HepG2 (cell line): ENCODE data around the gene PPP4R4. TPM values are rescaled to one million over a fixed set of nuclear protein-coding genes. Genes with fewer than 3 reads are reported as not detected.

ENCODE experiments used
- ATAC-seq: fragments of 200-7000 bp; cut with Tn5 transposase; 3 replicates; pipeline ENCODE4 v1.9.1; 2020; ENCODE audit warnings: mild to moderate bottlenecking, moderate library complexity
- BruUV-seq: library from RNA; stranded (reverse); fragments of 400-500 nt; replicated peaks from 2 replicates; lab custom pipeline; 2021; lab: Mats Ljungman, UMichigan
- CTCF ChIA-PET: fragments of 300-600 bp; formaldehyde crosslinking; extraction: SDS; loops from one replicate; lab custom pipeline; 2021; ENCODE audit warnings: low total read pairs, inconsistent platforms, low intra/inter-chr PET ratio; lab: Yijun Ruan, JAX
- POLR2A ChIA-PET: fragments of 350-600 bp; sonication (Branson Sonifier 250); formaldehyde crosslinking; loops from one replicate; lab custom pipeline; 2020; ENCODE audit warnings: antibody characterized with exemption, inconsistent platforms; lab: Yijun Ruan, JAX
- DNase-seq: peaks from one replicate; pipeline ENCODE4 v3.0.0-alpha.2; 2015; ENCODE audit warnings: low spot score
- FAIRE-seq: peaks from 3 replicates; lab custom pipeline; 2011; peaks lifted over from hg19 to GRCh38; lab: Jason Lieb, UNC
- H2AFZ ChIP-seq: one replicate; pipeline ENCODE4 v1.6.1; 2011; ENCODE audit warnings: low read length, inconsistent platforms
- H3K27ac ChIP-seq: fragments of 300-600 bp; 3 replicates; pipeline ENCODE4 v1.8.0; 2011; ENCODE audit warnings: mixed run types, mild to moderate bottlenecking, mixed read lengths, low read length, inconsistent platforms; ENCODE audit not compliant: insufficient read depth; ENCODE audit errors: extremely low read length
- H3K27me3 ChIP-seq, 2 experiments: fragments of 200-600 bp in 1 of 2; 2 replicates in 1 of 2; 3 replicates in 1 of 2; pipeline versions ENCODE4 v1.6.0 to v1.8.0; 2011; ENCODE audit warnings: low read length in 2 of 2, mild to moderate bottlenecking in 2 of 2, moderate library complexity in 2 of 2, inconsistent platforms in 1 of 2; ENCODE audit not compliant: insufficient read depth in 2 of 2, control insufficient read depth in 1 of 2
- H3K36me3 ChIP-seq, 2 experiments: fragments of 200-600 bp in 1 of 2; replicated peaks in 1 of 2; 2 replicates in 1 of 2; 3 replicates in 1 of 2; pipeline versions ENCODE4 v1.5.1 to v1.8.0; 2011; ENCODE audit warnings: low read length in 2 of 2, inconsistent platforms in 1 of 2; ENCODE audit not compliant: insufficient read depth in 2 of 2, control insufficient read depth in 1 of 2
- H3K4me1 ChIP-seq: 2 replicates; pipeline ENCODE4 v1.5.1; 2012; ENCODE audit warnings: low read length, inconsistent platforms; ENCODE audit not compliant: insufficient read depth
- H3K4me2 ChIP-seq: 2 replicates; pipeline ENCODE4 v1.6.0; 2011; ENCODE audit warnings: low read depth, low read length, inconsistent platforms
- H3K4me3 ChIP-seq, 3 experiments: fragments of 200-600 bp in 1 of 3; sonication (generic), shearing (Covaris generic) in 1 of 3; replicated peaks in 1 of 3; 2 replicates each; pipeline ENCODE4 v1.5.1; 2011 to 2016; ENCODE audit warnings: low read length in 3 of 3, inconsistent platforms in 2 of 3, low read depth in 2 of 3, mild to moderate bottlenecking in 2 of 3, control low read depth in 1 of 3, mixed read lengths in 1 of 3; ENCODE audit not compliant: insufficient read depth in 1 of 3
- H3K79me2 ChIP-seq: one replicate; pipeline ENCODE4 v1.6.1; 2011; ENCODE audit warnings: low read length, inconsistent platforms; ENCODE audit not compliant: insufficient read depth
- H3K9ac ChIP-seq: 2 replicates; pipeline ENCODE4 v1.6.0; 2011; ENCODE audit warnings: mild to moderate bottlenecking, low read depth, low read length, inconsistent platforms; ENCODE audit not compliant: insufficient read depth
- H3K9me3 ChIP-seq: 2 replicates; pipeline ENCODE4 v1.5.1; 2012; ENCODE audit warnings: mild to moderate bottlenecking, low read length
- H4K20me1 ChIP-seq: 2 replicates; pipeline ENCODE4 v1.6.0; 2011; ENCODE audit warnings: inconsistent platforms, mild to moderate bottlenecking, low read length, moderate library complexity; ENCODE audit not compliant: insufficient read depth
- CHD2 ChIP-seq: IDR thresholded peaks from 2 replicates; pipeline ENCODE4 v1.6.1; 2011; ENCODE audit warnings: low read depth, low read length, improper control_type of control experiment
- DMAP1 ChIP-seq: IDR thresholded peaks from 2 replicates; pipeline ENCODE4 v1.6.1; 2016
- ETV5 ChIP-seq: IDR thresholded peaks from 2 replicates; pipeline ENCODE4 v1.6.1; 2018; ENCODE audit warnings: missing biosample characterization, missing genetic modification reagents, inconsistent platforms, borderline replicate concordance
- MBNL3 ChIP-seq: fragments of 250-450 bp; sonication (Bioruptor Pico); conservative IDR thresholded peaks from 2 replicates; pipeline ENCODE4 v1.8.0; 2022; ENCODE audit warnings: mild to moderate bottlenecking, inconsistent platforms
- NONO ChIP-seq, 2 experiments: fragments of 450-650 bp in 1 of 2; sonication (generic) in 1 of 2; formaldehyde crosslinking in 1 of 2; IDR thresholded peaks in 1 of 2; conservative IDR thresholded peaks in 1 of 2; 2 replicates each; pipeline versions ENCODE4 v1.6.1 to v1.8.0; 2017 to 2022; ENCODE audit warnings: mild to moderate bottlenecking in 1 of 2, missing genetic modification reagents in 1 of 2, moderate library complexity in 1 of 2
- NR2C2 ChIP-seq: sonication (generic); formaldehyde crosslinking; IDR thresholded peaks from 2 replicates; pipeline ENCODE4 v1.4.0; 2020; ENCODE audit warnings: missing genetic modification reagents, mild to moderate bottlenecking, moderate library complexity, borderline replicate concordance
- SAP130 ChIP-seq: IDR thresholded peaks from 2 replicates; pipeline ENCODE4 v1.6.1; 2016; ENCODE audit warnings: low read depth
- SRF ChIP-seq: IDR thresholded peaks from 2 replicates; pipeline ENCODE4 v1.6.1; 2011; ENCODE audit warnings: mild to moderate bottlenecking, low read depth, low read length, moderate library complexity
- ZNF124 ChIP-seq: sonication (generic); formaldehyde crosslinking; IDR thresholded peaks from 2 replicates; pipeline ENCODE4 v1.4.0; 2020; ENCODE audit warnings: missing genetic modification reagents
- ZNF546 ChIP-seq: sonication (generic); formaldehyde crosslinking; conservative IDR thresholded peaks from 2 replicates; pipeline ENCODE4 v1.8.1; 2023; ENCODE audit warnings: mild to moderate bottlenecking, missing genetic modification reagents
- WGBS: methylation state at CpG from one replicate; pipeline ENCODE4 v1.1.6; 2017; ENCODE audit warnings: low lambda C conversion rate; 5-methylcytosine and 5-hydroxymethylcytosine counted together
- in situ Hi-C: cut with HindIII; loops from 2 replicates; pipeline ENCODE4 v1.10.0; 2017; ENCODE audit warnings: low pct_unique_long_range_greater_than_20kb; ENCODE audit not compliant: extremely low pct_ligation_motif_present
- intact Hi-C: fragments of 100-400 bp; cut with micrococcal nuclease; formaldehyde crosslinking; loops from one replicate; pipeline ENCODE4 v1.10.0; 2022; ENCODE audit not compliant: unreplicated experiment
- polyA plus RNA-seq, 8 experiments: library from polyadenylated mRNA; depleted of rRNA in 3 of 8; stranded (reverse) in 7 of 8; unstranded in 1 of 8; fragments of >200 nt; fragmentation: Illumina TruSeq in 4 of 8; extraction: Trizol in 4 of 8; gene quantifications; 2 replicates each; pipeline versions ENCODE4 v1.2.1 to v1.2.3, GENCODE V29; 2011 to 2016; ENCODE audit warnings: low read depth in 4 of 8, missing spikeins in 1 of 8, mixed read lengths in 1 of 8; ENCODE audit not compliant: insufficient read depth in 1 of 8
- total RNA-seq, 5 experiments: library from RNA; depleted of rRNA; stranded (reverse); fragments of >200 nt; fragmentation: Illumina TruSeq; extraction: Trizol; gene quantifications; 2 replicates each; pipeline ENCODE4 v1.2.3, GENCODE V29; 2016; ENCODE audit warnings: low read depth in 1 of 5
- TF ChIP-seq, protein P1 (sequence below): conservative IDR thresholded peaks from 2 replicates; pipeline ENCODE4 v1.6.1; 2018; ENCODE audit warnings: missing genetic modification reagents
- TF ChIP-seq, protein P2 (sequence below): sonication (generic); formaldehyde crosslinking; IDR thresholded peaks from 2 replicates; pipeline ENCODE4 v1.5.0; 2020; ENCODE audit warnings: missing genetic modification reagents

Gene PPP4R4
- total and polyA plus RNA-seq, 2 of the 13 experiments (the other 11 are each of a cell fraction or from before 2014, with no cell fraction given): 9.5 to 19.8 TPM

DNA sequence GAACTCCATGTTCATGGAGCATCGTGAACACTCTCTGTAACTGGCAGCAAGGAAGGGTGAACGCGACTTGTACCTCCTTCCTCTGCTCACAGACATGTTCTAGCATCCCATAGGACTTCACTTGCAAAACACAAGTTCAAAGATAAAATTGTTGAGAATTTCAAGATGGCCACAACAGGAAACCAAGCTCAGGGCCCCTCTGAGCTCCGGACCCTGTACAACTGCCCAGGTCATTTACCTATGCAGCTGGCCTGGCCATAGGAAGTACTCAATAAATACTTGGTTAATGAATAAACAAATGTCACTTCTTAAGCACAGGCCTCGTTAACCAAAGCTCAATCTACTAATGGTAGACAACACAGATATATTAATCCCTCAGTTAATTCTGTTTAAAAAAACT lies 11.7 kb upstream of the PPP4R4 start (continued):
- TF ChIP-seq SRF (no peak), ZNF124 (CRISPR knock-in tag) (no peak), SAP130 (CRISPR knock-in tag) (peak; percentile 35), ETV5 (CRISPR knock-in tag) (peak; percentile 38; the same call in 1 of the 2 replicates)
- TF ChIP-seq, protein P1, sequence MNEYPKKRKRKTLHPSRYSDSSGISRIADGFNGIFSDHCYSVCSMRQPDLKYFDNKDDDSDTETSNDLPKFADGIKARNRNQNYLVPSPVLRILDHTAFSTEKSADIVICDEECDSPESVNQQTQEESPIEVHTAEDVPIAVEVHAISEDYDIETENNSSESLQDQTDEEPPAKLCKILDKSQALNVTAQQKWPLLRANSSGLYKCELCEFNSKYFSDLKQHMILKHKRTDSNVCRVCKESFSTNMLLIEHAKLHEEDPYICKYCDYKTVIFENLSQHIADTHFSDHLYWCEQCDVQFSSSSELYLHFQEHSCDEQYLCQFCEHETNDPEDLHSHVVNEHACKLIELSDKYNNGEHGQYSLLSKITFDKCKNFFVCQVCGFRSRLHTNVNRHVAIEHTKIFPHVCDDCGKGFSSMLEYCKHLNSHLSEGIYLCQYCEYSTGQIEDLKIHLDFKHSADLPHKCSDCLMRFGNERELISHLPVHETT (CRISPR knock-in tag): no peak
- TF ChIP-seq, all 625 proteins: peak for 17

DNA sequence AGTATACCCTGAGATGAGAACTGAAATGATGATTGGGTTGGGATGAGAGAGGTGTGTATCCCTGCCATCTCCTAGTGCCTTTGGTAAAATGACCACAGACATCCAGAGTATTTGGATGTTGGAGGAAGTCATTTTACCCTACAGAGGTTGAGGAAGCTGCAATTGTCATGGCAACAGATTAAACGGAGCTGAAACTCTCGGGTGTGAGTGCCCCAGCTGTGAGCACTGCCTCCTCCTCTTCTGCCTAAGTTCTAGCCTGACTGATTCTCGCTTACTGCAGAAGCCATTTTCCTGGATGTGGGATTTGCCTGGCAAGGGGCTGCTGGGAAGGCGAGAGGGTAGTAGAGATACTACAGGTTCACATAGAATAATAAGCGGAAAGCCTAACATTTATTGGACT lies 10.3 kb upstream of the PPP4R4 start:
- Histone ChIP-seq H4K20me1 (no peaks in the 10 kb centered on the region), H3K4me1 (peaks cover 52% of the 10 kb centered on the region), H3K9ac (no peak overlapping the region), H3K36me3 (no peaks in the 10 kb centered on the region), H3K27ac (no peak overlapping the region), H3K4me3 (no peak overlapping the region), H3K9me3 (no peaks in the 10 kb centered on the region), H3K79me2 (no peaks in the 10 kb centered on the region), H3K27me3 (peaks cover 1 to 30% of the 10 kb centered on the region in 2 experiments; a peak in 3 of 5 replicates), H2AFZ (no peak overlapping the region), H3K4me2 (no peak overlapping the region)
- intact Hi-C loops: no loop called here
- ChIA-PET CTCF (no interaction called here), POLR2A (no interaction called here)
- FAIRE-seq (no peak), ATAC-seq (no peak), DNase-seq (no peak)
- WGBS: 27% methylated on average over 5 of the region's 5 CpGs
- no TSS peak for BruUV-seq
- in situ Hi-C loops: no loop called here
- TF ChIP-seq, protein P2, sequence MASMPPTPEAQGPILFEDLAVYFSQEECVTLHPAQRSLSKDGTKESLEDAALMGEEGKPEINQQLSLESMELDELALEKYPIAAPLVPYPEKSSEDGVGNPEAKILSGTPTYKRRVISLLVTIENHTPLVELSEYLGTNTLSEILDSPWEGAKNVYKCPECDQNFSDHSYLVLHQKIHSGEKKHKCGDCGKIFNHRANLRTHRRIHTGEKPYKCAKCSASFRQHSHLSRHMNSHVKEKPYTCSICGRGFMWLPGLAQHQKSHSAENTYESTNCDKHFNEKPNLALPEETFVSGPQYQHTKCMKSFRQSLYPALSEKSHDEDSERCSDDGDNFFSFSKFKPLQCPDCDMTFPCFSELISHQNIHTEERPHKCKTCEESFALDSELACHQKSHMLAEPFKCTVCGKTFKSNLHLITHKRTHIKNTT: no peak
- TF ChIP-seq NR2C2: no peak
- TF ChIP-seq NONO (IDR thresholded peaks at IDR 0.05): no peak
- no peak for TF ChIP-seq NONO (CRISPR knock-in tag; conservative IDR thresholded peaks at IDR 0.05)
- no peak for TF ChIP-seq DMAP1 (CRISPR knock-in tag)
- no peak for TF ChIP-seq ZNF546 (CRISPR knock-in tag)
- no peak for TF ChIP-seq CHD2
- no peak for TF ChIP-seq MBNL3 (CRISPR knock-in tag)
